GM12878 (cell line): ENCODE data around the gene ARHGEF37. TPM values are rescaled to one million over a fixed set of nuclear protein-coding genes. Genes with fewer than 3 reads are reported as not detected.

Experiments used
- ATAC-seq: fragments of 200-7000 bp; cut with Tn5 transposase; 3 replicates; pipeline ENCODE4 v1.9.1; 2020; ENCODE audit warnings: mild to moderate bottlenecking, moderate library complexity
- BruUV-seq: library from RNA; stranded (reverse); fragments of 400-500 nt; replicated peaks from 2 replicates; lab custom pipeline; 2021; lab: Mats Ljungman, UMichigan
- CTCF ChIA-PET: fragments of 300-600 bp; sonication (Branson Sonifier 250); formaldehyde crosslinking; extraction: SDS; loops from one replicate; lab custom pipeline; 2021; ENCODE audit warnings: inconsistent platforms; lab: Yijun Ruan, JAX
- POLR2A ChIA-PET: fragments of 350-600 bp; formaldehyde crosslinking; extraction: SDS; loops from one replicate; lab custom pipeline; 2021; ENCODE audit warnings: inconsistent platforms; lab: Charles Lee
- RAD21 ChIA-PET: fragments of 300-600 bp; sonication (Branson Sonifier 250); formaldehyde crosslinking; loops from one replicate; lab custom pipeline; 2023; ENCODE audit warnings: antibody characterized with exemption; ENCODE audit not compliant: unreplicated experiment; lab: Charles Lee
- SMC1A ChIA-PET: fragments of 300-600 bp; sonication (Branson Sonifier 250); formaldehyde crosslinking; loops from one replicate; lab custom pipeline; 2023; ENCODE audit not compliant: unreplicated experiment, uncharacterized antibody; lab: Charles Lee
- DNase-seq: peaks from one replicate; pipeline ENCODE4 v3.0.0-alpha.2; 2011; ENCODE audit warnings: low read depth, low spot score
- FAIRE-seq: peaks from 3 replicates; lab custom pipeline; 2011; peaks lifted over from hg19 to GRCh38; lab: Jason Lieb, UNC
- H2AFZ ChIP-seq: 2 replicates; pipeline ENCODE4 v1.6.0; 2011; ENCODE audit warnings: low read depth, low read length, control low read depth; ENCODE audit not compliant: control insufficient read depth
- H3K27ac ChIP-seq: 2 replicates; pipeline ENCODE4 v1.5.1; 2011; ENCODE audit warnings: control low read depth; ENCODE audit not compliant: control insufficient read depth, insufficient read depth
- H3K27me3 ChIP-seq, 2 experiments: replicated peaks in 1 of 2; 2 replicates each; pipeline versions ENCODE4 v1.6.0 to v1.6.1; 2011; ENCODE audit warnings: low read length in 1 of 2; ENCODE audit not compliant: control insufficient read depth in 2 of 2, insufficient read depth in 2 of 2
- H3K36me3 ChIP-seq, 2 experiments: 2 replicates each; pipeline ENCODE4 v1.5.1; 2011; ENCODE audit warnings: low read length in 1 of 2; ENCODE audit not compliant: control insufficient read depth in 2 of 2, insufficient read depth in 2 of 2
- H3K4me1 ChIP-seq: 2 replicates; pipeline ENCODE4 v1.6.1; 2011; ENCODE audit warnings: mild to moderate bottlenecking, low read length, moderate library complexity, mixed read lengths; ENCODE audit not compliant: control insufficient read depth, insufficient read depth
- H3K4me2 ChIP-seq: 2 replicates; pipeline ENCODE4 v1.6.0; 2011; ENCODE audit warnings: control low read depth; ENCODE audit not compliant: control insufficient read depth, insufficient read depth
- H3K4me3 ChIP-seq: fragments of 200-600 bp; sonication (generic); 2 replicates; pipeline ENCODE4 v1.5.1; 2016
- H3K79me2 ChIP-seq: 2 replicates; pipeline ENCODE4 v1.6.0; 2011; ENCODE audit warnings: low read length; ENCODE audit not compliant: control insufficient read depth, insufficient read depth
- H3K9ac ChIP-seq: 2 replicates; pipeline ENCODE4 v1.8.0; 2011; ENCODE audit warnings: low read length, control low read depth, mixed read lengths; ENCODE audit not compliant: control insufficient read depth, insufficient read depth
- H3K9me3 ChIP-seq: replicated peaks from 3 replicates; pipeline ENCODE4 v1.5.1; 2011; ENCODE audit warnings: mild to moderate bottlenecking, low read length; ENCODE audit not compliant: control insufficient read depth, insufficient read depth
- H4K20me1 ChIP-seq: 2 replicates; pipeline ENCODE4 v1.6.0; 2011; ENCODE audit not compliant: control insufficient read depth, insufficient read depth
- BHLHE40 ChIP-seq, 2 experiments: fragments of 450-650 bp in 1 of 2; IDR thresholded peaks; 2 replicates each; pipeline ENCODE4 v1.6.1; 2011 to 2017; ENCODE audit warnings: low read depth in 2 of 2, borderline replicate concordance in 1 of 2, improper control_type of control experiment in 1 of 2, low read length in 1 of 2, mild to moderate bottlenecking in 1 of 2
- BRCA1 ChIP-seq: IDR thresholded peaks from 2 replicates; pipeline ENCODE4 v1.6.1; 2011; ENCODE audit warnings: low read depth, low read length, improper control_type of control experiment
- CEBPB ChIP-seq, 2 experiments: fragments of 150-350 bp in 1 of 2; IDR thresholded peaks; 2 replicates each; pipeline ENCODE4 v1.6.1; 2012 to 2014; ENCODE audit warnings: low read depth in 2 of 2, low read length in 2 of 2, borderline replicate concordance in 1 of 2, inconsistent platforms in 1 of 2
- FOXM1 ChIP-seq: IDR thresholded peaks from 2 replicates; pipeline ENCODE4 v1.6.1; 2012; ENCODE audit warnings: low read depth, mild to moderate bottlenecking, inconsistent platforms, low read length, moderate library complexity
- KAT2A ChIP-seq: conservative IDR thresholded peaks from 2 replicates; pipeline ENCODE4 v1.6.1; 2011; ENCODE audit warnings: low read depth, low read length; ENCODE audit not compliant: control insufficient read depth
- NFIC ChIP-seq: IDR thresholded peaks from 2 replicates; pipeline ENCODE4 v1.6.1; 2012; ENCODE audit warnings: low read depth, mild to moderate bottlenecking, inconsistent platforms, low read length, moderate library complexity
- PAX5 ChIP-seq: IDR thresholded peaks from 2 replicates; pipeline ENCODE4 v1.6.1; 2011; ENCODE audit warnings: low read depth, low read length, borderline replicate concordance
- POLR2AphosphoS5 ChIP-seq: IDR thresholded peaks from 2 replicates; pipeline ENCODE4 v1.6.1; 2011; ENCODE audit warnings: mild to moderate bottlenecking, low read length, inconsistent platforms
- RAD21 ChIP-seq: IDR thresholded peaks from 2 replicates; pipeline ENCODE4 v1.6.1; 2011; ENCODE audit warnings: mild to moderate bottlenecking, low read depth, low read length, moderate library complexity; ENCODE audit not compliant: insufficient read depth
- SMC3 ChIP-seq: IDR thresholded peaks from 2 replicates; pipeline ENCODE4 v1.6.1; 2011; ENCODE audit warnings: low read length, improper control_type of control experiment, borderline replicate concordance
- SP1 ChIP-seq: IDR thresholded peaks from one replicate; pipeline ENCODE4 v1.6.1; 2011; ENCODE audit warnings: low read depth, low read length
- ZNF207 ChIP-seq: fragments of 450-650 bp; IDR thresholded peaks from 2 replicates; pipeline ENCODE4 v1.6.1; 2014; ENCODE audit warnings: antibody characterized with exemption, mild to moderate bottlenecking, borderline replicate concordance
- whole genome bisulfite sequencing: methylation state at CpG from one replicate; pipeline ENCODE4 v1.1.6; 2016; ENCODE audit warnings: low lambda C conversion rate; ENCODE audit not compliant: insufficient replicate concordance, insufficient coverage; ENCODE audit errors: missing lambda C conversion rate; 5-methylcytosine and 5-hydroxymethylcytosine counted together
- in situ Hi-C: fragments of 300-500 bp; cut with MboI; formaldehyde crosslinking; loops from 9 replicates; pipeline ENCODE4 v1.14.3; 2018; ENCODE audit warnings: mixed read lengths
- intact Hi-C: fragments of 100-400 bp; cut with micrococcal nuclease; formaldehyde crosslinking; loops from one replicate; pipeline ENCODE4 v1.14.2; 2022; ENCODE audit not compliant: unreplicated experiment
- polyA plus RNA-seq, 11 experiments: library from polyadenylated mRNA; depleted of rRNA in 4 of 11; unstranded in 6 of 11; stranded (reverse) in 5 of 11; fragments of >200 nt; fragmentation: Nextera tagmentation in 4 of 11; fragmentation: Illumina TruSeq in 1 of 11; extraction: Ambion mirVana in 4 of 11; extraction: Trizol in 1 of 11; gene quantifications; 1 replicate in 1 of 11; 2 replicates in 10 of 11; pipeline versions ENCODE4 v1.2.1 to v1.2.3, GENCODE V29; 2011 to 2016; ENCODE audit warnings: inconsistent platforms in 2 of 11, missing spikeins in 2 of 11, low read depth in 1 of 11
- total RNA-seq, 4 experiments: library from RNA; depleted of rRNA in 3 of 4; stranded (reverse); fragments of >200 nt in 3 of 4; fragmentation: Illumina TruSeq in 1 of 4; extraction: Trizol in 1 of 4; gene quantifications; 2 replicates each; pipeline versions ENCODE4 v1.2.1 to v1.2.3, GENCODE V29; 2013 to 2021
- TF ChIP-seq, protein P1 (sequence below): fragments of 450-650 bp; IDR thresholded peaks from 2 replicates; pipeline ENCODE4 v1.6.1; 2016; ENCODE audit warnings: mild to moderate bottlenecking, moderate library complexity, borderline replicate concordance

Gene ARHGEF37
- total and polyA plus RNA-seq, 10 of the 15 experiments (the other 5 are each of a cell fraction or from before 2014, with no cell fraction given): 0.16 to 1.1 (median 0.63) TPM

DNA sequence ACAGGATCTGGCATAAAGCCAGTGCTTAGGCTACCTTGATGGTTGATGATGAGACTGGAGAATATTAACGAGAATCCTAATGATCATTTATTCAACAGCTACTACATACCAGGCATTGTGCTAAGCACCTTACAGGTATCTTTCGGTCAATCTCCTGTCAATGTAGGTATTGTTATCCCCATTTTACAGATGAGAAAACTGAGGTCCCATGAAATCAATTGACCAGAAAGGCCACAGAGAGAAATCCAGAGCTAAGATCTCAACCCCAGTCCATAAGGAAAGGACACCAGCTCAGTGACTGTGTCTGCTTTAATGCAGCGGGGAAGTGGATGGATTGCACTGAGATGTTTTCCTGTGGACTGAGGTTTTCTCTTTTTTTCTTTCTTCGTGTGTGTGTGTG lies 63.3 kb downstream of the ARHGEF37 start:
- Histone ChIP-seq H3K9ac (no peak overlapping the region), H3K79me2 (no peaks in the 10 kb centered on the region), H4K20me1 (no peaks in the 10 kb centered on the region), H3K4me3 (no peak overlapping the region), H3K36me3 (no peaks in the 10 kb centered on the region), H3K27ac (no peak overlapping the region), H3K4me1 (no peaks in the 10 kb centered on the region), H3K27me3 (no peaks in the 10 kb centered on the region), H3K9me3 (no peaks in the 10 kb centered on the region), H2AFZ (no peak overlapping the region), H3K4me2 (no peak overlapping the region)
- intact Hi-C loops (no loop called here), in situ Hi-C loops (no loop called here)
- ChIA-PET POLR2A (interaction anchor here (0.9 kb wide), 1 partner anchor 184 kb away, joined by 3 read pairs; no protein-coding TSS in a partner anchor), RAD21 (interaction anchor here (1.0 to 2.1 kb wide), 6 partner anchors 10 to 208 kb away, joined by 3 to 9 read pairs (median 4); partner anchors contain the start of gene PPARGC1B), CTCF (interaction anchor here (0.7 to 13.3 kb wide), 10 partner anchors 12 to 486 kb away, joined by 3 to 193 read pairs (median 4); no protein-coding TSS in a partner anchor), SMC1A (interaction anchor here (0.6 to 9.4 kb wide), 11 partner anchors 22 to 347 kb away, joined by 3 to 79 read pairs (median 3); no protein-coding TSS in a partner anchor)
- no TSS peak for BruUV-seq
- no peak for ATAC-seq
- TF ChIP-seq SMC3 (no peak), PAX5 (no peak), POLR2AphosphoS5 (no peak), SP1 (no peak), ZNF207 (no peak), FOXM1 (no peak), BHLHE40 (IDR thresholded peaks at IDR 0.05; ENCODE audit: borderline replicate concordance in 1 of 2, low read depth in 2 of 2, low read length in 1 of 2) (no peak), CEBPB (IDR thresholded peaks at IDR 0.05; ENCODE audit: borderline replicate concordance in 1 of 2, low read depth in 2 of 2, low read length in 2 of 2) (no peak), BRCA1 (no peak), RAD21 (no peak), NFIC (no peak), KAT2A (no peak)
- TF ChIP-seq, protein P1, sequence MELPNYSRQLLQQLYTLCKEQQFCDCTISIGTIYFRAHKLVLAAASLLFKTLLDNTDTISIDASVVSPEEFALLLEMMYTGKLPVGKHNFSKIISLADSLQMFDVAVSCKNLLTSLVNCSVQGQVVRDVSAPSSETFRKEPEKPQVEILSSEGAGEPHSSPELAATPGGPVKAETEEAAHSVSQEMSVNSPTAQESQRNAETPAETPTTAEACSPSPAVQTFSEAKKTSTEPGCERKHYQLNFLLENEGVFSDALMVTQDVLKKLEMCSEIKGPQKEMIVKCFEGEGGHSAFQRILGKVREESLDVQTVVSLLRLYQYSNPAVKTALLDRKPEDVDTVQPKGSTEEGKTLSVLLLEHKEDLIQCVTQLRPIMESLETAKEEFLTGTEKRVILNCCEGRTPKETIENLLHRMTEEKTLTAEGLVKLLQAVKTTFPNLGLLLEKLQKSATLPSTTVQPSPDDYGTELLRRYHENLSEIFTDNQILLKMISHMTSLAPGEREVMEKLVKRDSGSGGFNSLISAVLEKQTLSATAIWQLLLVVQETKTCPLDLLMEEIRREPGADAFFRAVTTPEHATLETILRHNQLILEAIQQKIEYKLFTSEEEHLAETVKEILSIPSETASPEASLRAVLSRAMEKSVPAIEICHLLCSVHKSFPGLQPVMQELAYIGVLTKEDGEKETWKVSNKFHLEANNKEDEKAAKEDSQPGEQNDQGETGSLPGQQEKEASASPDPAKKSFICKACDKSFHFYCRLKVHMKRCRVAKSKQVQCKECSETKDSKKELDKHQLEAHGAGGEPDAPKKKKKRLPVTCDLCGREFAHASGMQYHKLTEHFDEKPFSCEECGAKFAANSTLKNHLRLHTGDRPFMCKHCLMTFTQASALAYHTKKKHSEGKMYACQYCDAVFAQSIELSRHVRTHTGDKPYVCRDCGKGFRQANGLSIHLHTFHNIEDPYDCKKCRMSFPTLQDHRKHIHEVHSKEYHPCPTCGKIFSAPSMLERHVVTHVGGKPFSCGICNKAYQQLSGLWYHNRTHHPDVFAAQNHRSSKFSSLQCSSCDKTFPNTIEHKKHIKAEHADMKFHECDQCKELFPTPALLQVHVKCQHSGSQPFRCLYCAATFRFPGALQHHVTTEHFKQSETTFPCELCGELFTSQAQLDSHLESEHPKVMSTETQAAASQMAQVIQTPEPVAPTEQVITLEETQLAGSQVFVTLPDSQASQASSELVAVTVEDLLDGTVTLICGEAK: no peak
- WGBS: 80% methylated on average over 3 of the region's 4 CpGs
- DNase-seq: no peak
- FAIRE-seq: no peak
